ENCODE results near the gene TNC.
"Not testable (repeated sequence)": the region's sequence is repeated elsewhere in the genome, so short reads cannot be mapped to it uniquely, and the experiment has no call there.

The TNC gene

GRCh38 chr9:115134941-115135340 is 17.0 kb upstream of the TNC start:
- no peak for DNase-seq (ENCODE audit: low read depth)

- DNase-seq (ENCODE audit: low read depth): no peak
Observed at GRCh38 chr9:115133649-115134048, 15.7 kb upstream of the TNC start.

GRCh38 chr9:115132648-115133047 is 14.7 kb upstream of the TNC start:
- no peak for DNase-seq (ENCODE audit: low read depth)

- DNase-seq (ENCODE audit: low read depth): no peak
Observed at GRCh38 chr9:115130176-115130575, 12.2 kb upstream of the TNC start.

GRCh38 chr9:115128726-115129125 is 10.8 kb upstream of the TNC start:
- DNase-seq (ENCODE audit: low read depth): not testable (repeated sequence)

GRCh38 chr9:115127191-115127817 is 9.3 kb upstream of the TNC start:
- no peak for DNase-seq (ENCODE audit: low read depth)

- DNase-seq (ENCODE audit: low read depth): no peak
Observed at GRCh38 chr9:115126404-115126803, 8.4 kb upstream of the TNC start.

GRCh38 chr9:115122937-115123336 is 5.0 kb upstream of the TNC start:
- DNase-seq (ENCODE audit: low read depth): no peak

- no peak for DNase-seq (ENCODE audit: low read depth)
Observed at GRCh38 chr9:115121181-115121580, 3.2 kb upstream of the TNC start.

GRCh38 chr9:115118879-115119218 is 892 bp upstream of the TNC start:
- DNase-seq (ENCODE audit: low read depth): no peak

GRCh38 chr9:115116421-115117284 is 1.3 kb downstream of the TNC start:
- DNase-seq (ENCODE audit: low read depth): no peak

- no peak for DNase-seq (ENCODE audit: low read depth)
Observed at GRCh38 chr9:115115924-115116323, 2.0 kb downstream of the TNC start.

GRCh38 chr9:115115117-115115880 is 2.7 kb downstream of the TNC start:
- DNase-seq (ENCODE audit: low read depth): no peak

GRCh38 chr9:115114546-115114945 is 3.4 kb downstream of the TNC start:
- DNase-seq (ENCODE audit: low read depth): no peak

- DNase-seq (ENCODE audit: low read depth): no peak
Observed at GRCh38 chr9:115114084-115114483, 3.9 kb downstream of the TNC start.

- DNase-seq (ENCODE audit: low read depth): no peak
Observed at GRCh38 chr9:115111874-115112273, 6.1 kb downstream of the TNC start.

GRCh38 chr9:115109486-115109885 is 8.5 kb downstream of the TNC start:
- DNase-seq (ENCODE audit: low read depth): no peak

- no peak for DNase-seq (ENCODE audit: low read depth)
Observed at GRCh38 chr9:115107701-115108100, 10.3 kb downstream of the TNC start.

GRCh38 chr9:115106642-115107041 is 11.3 kb downstream of the TNC start:
- no peak for DNase-seq (ENCODE audit: low read depth)

GRCh38 chr9:115106001-115106400 is 12.0 kb downstream of the TNC start:
- no peak for DNase-seq (ENCODE audit: low read depth)

GRCh38 chr9:115104908-115105307 is 13.0 kb downstream of the TNC start:
- DNase-seq (ENCODE audit: low read depth): no peak

GRCh38 chr9:115103746-115104477 is 14.0 kb downstream of the TNC start:
- DNase-seq (ENCODE audit: low read depth): no peak
